Psoas muscle (tissue), 8 donors: ENCODE measurements around the gene PTN. TPM values are rescaled to one million over a fixed set of nuclear protein-coding genes. Genes with fewer than 3 reads are reported as not detected.
"Not testable (repeated sequence)": the region's sequence is repeated elsewhere in the genome, so short reads cannot be mapped to it uniquely, and the experiment has no call there.

Experiments used
- ATAC-seq, 4 donors: fragments of 200-7000 bp; cut with Tn5 transposase; one replicate each; pipeline ENCODE4 v1.9.1; 2020; ENCODE audit warnings: moderate library complexity in 3 of 4, mild to moderate bottlenecking in 2 of 4
- DNase-seq, 2 donors: peaks; one replicate each; pipeline ENCODE4 v3.0.0-alpha.2; 2020
- H3K27ac ChIP-seq: fragments of 200-600 bp; one replicate; pipeline ENCODE4 v1.8.0; 2022
- H3K27me3 ChIP-seq, 3 donors: fragments of 200-600 bp in 1 of 3; one replicate each; pipeline versions ENCODE4 v1.6.1 to v1.8.0; 2013 to 2022; ENCODE audit warnings: low read length in 2 of 3, mild to moderate bottlenecking in 2 of 3, moderate library complexity in 1 of 3; ENCODE audit not compliant: insufficient read depth in 3 of 3
- H3K36me3 ChIP-seq, 2 donors: fragments of 200-600 bp in 1 of 2; one replicate each; pipeline versions ENCODE4 v1.6.1 to v1.8.0; 2013 to 2022; ENCODE audit warnings: low read depth in 1 of 2, mild to moderate bottlenecking in 1 of 2, moderate library complexity in 1 of 2; ENCODE audit not compliant: insufficient read depth in 1 of 2
- H3K4me1 ChIP-seq: fragments of 200-600 bp; one replicate; pipeline ENCODE4 v1.8.0; 2022
- H3K4me3 ChIP-seq: fragments of 200-600 bp; one replicate; pipeline ENCODE4 v1.8.0; 2022; ENCODE audit warnings: mild to moderate bottlenecking
- H3K9me3 ChIP-seq: fragments of 200-600 bp; one replicate; pipeline ENCODE4 v1.8.0; 2022
- WGBS, 3 donors: extraction: QIAGEN DNeasy Blood & Tissue Kit; methylation state at CpG; one replicate each; pipeline versions ENCODE4 v1.1.6 to v1.1.7; 2013; 5-methylcytosine and 5-hydroxymethylcytosine counted together
- intact Hi-C, 2 donors: fragments of 100-400 bp; cut with DNase I; formaldehyde crosslinking; loops; one replicate each; pipeline versions ENCODE4 v1.11.0 to v1.14.2; 2022
- polyA plus RNA-seq, 3 donors: library from polyadenylated mRNA; stranded (reverse); fragments of 200-250 nt; gene quantifications; one replicate each; pipeline ENCODE4 v1.2.3, GENCODE V29; 2013
- total RNA-seq, 4 donors: library from RNA; stranded (reverse); fragmentation: NEBNext Ultra II Directional in 2 of 4; extraction: Animal tissue kit (Norgen Biotek cat#: 25700) in 2 of 4; gene quantifications; one replicate each; pipeline versions ENCODE4 v1.2.1 to v1.2.4, GENCODE V29; 2021 to 2023
- TF ChIP-seq, protein P1 (sequence below): fragments of 200-600 bp; IDR thresholded peaks from one replicate; pipeline ENCODE4 v1.8.0; 2022; ENCODE audit warnings: antibody characterized with exemption
- donor health status: healthy with polysubstance abuse.
- donor health status: DM: no; HTN: no; CAD: no; lungs with moderate emphysema.
- donor health status: Bipolar disorder and iron deficiency.
- donor health status: healthy.
- donor health status: DM: yes; HTN: yes; CAD: no.
- donor health status: DM: no; HTN: no; CAD: no.
- donor health status: DM: no; HTN: no; CAD: no.
- donor health status: DM: yes; HTN: yes; CAD: no.

PTN gene
- total and polyA plus RNA-seq, 7 donors: 0.13 to 4.2 (median 0.61) TPM

DNA sequence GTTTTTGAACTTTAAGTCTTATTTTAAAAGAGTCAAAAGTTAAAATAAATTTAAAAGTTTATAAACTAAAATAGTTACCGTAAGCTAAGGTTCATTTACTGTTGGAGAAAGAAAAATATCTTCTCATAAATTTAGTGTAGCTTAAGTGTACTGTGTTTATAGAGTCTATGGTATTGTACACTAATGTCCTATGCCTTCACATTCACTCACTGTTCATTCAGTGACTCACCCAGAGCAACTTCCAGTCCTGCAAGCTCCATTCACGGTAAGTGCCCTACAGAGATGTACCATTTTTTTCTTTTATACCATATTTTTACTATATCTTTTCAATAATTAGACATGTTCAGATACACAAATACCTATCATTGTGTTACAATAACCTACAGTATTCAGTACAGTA is 97.6 kb downstream of the PTN start:
- ATAC-seq: no peak
- 86 to 94% (median 88%) methylated on average over 2 of the region's 2 CpGs for WGBS, 3 donors
- Histone ChIP-seq H3K4me3 (no peak overlapping the region), H3K36me3 (no peaks in the 10 kb centered on the region), H3K27me3 (no peaks in the 10 kb centered on the region), H3K27ac (no peak overlapping the region), H3K9me3 (no peaks in the 10 kb centered on the region), H3K4me1 (no peaks in the 10 kb centered on the region)
- TF ChIP-seq, protein P1, sequence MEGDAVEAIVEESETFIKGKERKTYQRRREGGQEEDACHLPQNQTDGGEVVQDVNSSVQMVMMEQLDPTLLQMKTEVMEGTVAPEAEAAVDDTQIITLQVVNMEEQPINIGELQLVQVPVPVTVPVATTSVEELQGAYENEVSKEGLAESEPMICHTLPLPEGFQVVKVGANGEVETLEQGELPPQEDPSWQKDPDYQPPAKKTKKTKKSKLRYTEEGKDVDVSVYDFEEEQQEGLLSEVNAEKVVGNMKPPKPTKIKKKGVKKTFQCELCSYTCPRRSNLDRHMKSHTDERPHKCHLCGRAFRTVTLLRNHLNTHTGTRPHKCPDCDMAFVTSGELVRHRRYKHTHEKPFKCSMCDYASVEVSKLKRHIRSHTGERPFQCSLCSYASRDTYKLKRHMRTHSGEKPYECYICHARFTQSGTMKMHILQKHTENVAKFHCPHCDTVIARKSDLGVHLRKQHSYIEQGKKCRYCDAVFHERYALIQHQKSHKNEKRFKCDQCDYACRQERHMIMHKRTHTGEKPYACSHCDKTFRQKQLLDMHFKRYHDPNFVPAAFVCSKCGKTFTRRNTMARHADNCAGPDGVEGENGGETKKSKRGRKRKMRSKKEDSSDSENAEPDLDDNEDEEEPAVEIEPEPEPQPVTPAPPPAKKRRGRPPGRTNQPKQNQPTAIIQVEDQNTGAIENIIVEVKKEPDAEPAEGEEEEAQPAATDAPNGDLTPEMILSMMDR: no peak
- intact Hi-C loops: no loop called here
- no peak for DNase-seq

DNA sequence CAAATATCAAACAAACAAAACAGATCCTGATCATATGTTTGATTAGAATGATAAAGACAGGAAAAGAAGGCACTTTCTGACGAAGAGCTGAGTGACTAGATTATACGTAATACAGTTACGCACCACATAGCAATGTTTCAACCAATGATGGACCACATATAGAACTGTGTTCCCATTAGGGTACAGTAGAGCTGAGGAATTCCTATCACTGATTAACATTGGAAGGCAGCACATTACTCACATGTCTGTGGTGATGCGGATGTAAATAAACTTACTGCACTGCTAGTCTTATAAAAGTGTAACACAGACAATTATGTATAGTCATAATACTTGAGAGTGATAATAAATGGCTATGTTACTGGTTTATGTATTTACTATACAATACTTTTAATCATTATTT is 98.3 kb downstream of the PTN start:
- no peak for ATAC-seq
- 91 to 95% (median 93%) methylated on average over 4 of the region's 4 CpGs for WGBS, 3 donors
- no peaks in the 10 kb centered on the region for H3K4me1 ChIP-seq

DNA sequence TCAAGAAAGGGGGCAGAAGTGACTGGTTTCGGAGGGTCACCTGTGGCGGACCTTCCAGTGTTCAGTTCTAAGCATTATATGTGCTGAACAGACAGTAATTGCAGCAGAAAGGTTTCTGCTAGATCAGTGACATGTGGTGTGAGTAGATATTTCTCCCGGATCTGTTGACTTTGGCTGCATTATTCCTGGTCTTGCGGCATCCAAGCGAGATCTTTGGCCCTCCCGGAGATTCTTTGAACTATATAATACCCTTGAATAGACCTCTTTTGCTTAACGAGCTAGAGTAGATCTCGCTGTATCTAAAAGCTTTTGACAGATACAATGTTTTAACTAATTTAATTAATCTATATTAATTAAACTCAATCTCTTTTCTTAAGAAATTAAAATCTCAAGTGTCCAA is 99.8 kb downstream of the PTN start:
- Histone ChIP-seq H3K27me3 (no peaks in the 10 kb centered on the region), H3K9me3 (no peaks in the 10 kb centered on the region), H3K36me3 (no peaks in the 10 kb centered on the region), H3K4me1 (no peaks in the 10 kb centered on the region), H3K4me3 (no peak overlapping the region), H3K27ac (no peak overlapping the region)
- intact Hi-C loops: no loop called here
- DNase-seq (no peak), ATAC-seq (no peak)
- WGBS, 3 donors: 89 to 92% (median 91%) methylated on average over 8 of the region's 8 CpGs
- TF ChIP-seq, protein P1: no peak

More for the DNA sequence above, 98.3 kb downstream of the PTN start:
- Histone ChIP-seq H3K27ac (no peak overlapping the region), H3K4me3 (no peak overlapping the region), H3K36me3 (no peaks in the 10 kb centered on the region), H3K9me3 (no peaks in the 10 kb centered on the region), H3K27me3 (no peaks in the 10 kb centered on the region)
- intact Hi-C loops: no loop called here
- no peak for DNase-seq
- TF ChIP-seq, protein P1: no peak

DNA sequence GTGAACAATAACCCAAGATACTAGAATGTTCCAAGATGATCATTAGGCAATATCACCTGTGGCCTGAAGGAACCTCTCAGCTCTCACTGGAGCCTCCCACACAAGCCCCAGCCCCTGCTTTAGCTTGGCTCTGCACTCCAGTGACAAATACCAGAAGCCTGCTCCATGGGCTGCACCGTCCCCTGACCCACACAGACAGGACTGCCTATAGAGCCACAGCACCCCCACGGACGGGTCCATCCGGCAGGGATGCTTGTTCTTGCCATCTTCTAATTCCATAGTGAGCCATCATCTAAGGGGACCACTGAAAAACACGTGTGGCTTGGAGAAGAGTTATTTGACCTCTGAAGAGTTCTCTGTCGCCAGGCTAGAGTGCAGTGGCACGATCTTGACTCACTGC is 100.9 kb downstream of the PTN start:
- DNase-seq (no peak), ATAC-seq (no peak)
- Histone ChIP-seq H3K9me3 (no peaks in the 10 kb centered on the region), H3K27me3 (no peaks in the 10 kb centered on the region), H3K36me3 (no peaks in the 10 kb centered on the region), H3K27ac (no peak overlapping the region), H3K4me3 (no peak overlapping the region), H3K4me1 (no peaks in the 10 kb centered on the region)
- intact Hi-C loops: no loop called here
- TF ChIP-seq, protein P1: no peak
- WGBS, 3 donors: 81 to 90% (median 85%) methylated on average over 7 of the region's 7 CpGs

DNA sequence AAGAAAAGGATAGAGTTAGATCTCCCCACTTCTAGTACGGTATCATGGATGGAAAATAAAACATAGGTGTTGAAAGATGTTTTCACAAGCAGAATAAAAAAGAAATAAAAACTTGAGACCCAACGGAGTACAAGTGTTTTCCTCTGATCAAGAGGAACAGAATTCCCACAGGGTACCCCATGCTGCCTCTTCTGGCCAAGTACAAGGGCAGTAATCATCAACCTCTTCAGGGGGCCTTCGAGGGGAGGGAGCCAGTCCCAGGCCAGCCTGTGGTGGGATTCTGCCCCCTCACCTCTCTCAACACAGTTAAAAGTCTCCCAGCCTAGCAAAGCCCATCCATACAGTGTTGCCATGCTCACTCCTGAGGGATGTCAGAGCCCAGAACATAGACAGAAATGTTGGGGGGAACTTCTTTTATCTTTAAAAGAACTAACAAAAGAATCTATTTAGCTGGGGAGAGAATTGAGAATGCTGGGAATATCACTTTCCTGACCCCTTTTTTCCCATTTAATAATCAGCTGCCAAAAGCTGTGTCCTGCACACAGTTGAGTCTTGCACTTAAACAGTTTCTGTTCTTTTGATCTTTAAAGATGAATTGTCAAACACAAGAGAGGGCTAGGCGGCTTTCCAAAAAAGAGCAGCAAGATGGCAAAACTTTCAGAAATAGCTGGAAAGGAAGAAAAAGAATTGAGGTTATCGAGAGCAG is 101.7 kb downstream of the PTN start:
- intact Hi-C loops: no loop called here
- 61 to 73% (median 66%) methylated on average over 5 of the region's 5 CpGs for WGBS, 3 donors
- no peak overlapping the region for H3K27ac ChIP-seq
- no peaks in the 10 kb centered on the region for H3K27me3 ChIP-seq
- ATAC-seq (no peak), DNase-seq (no peak)
- H3K4me3 ChIP-seq: no peak overlapping the region
- H3K36me3 ChIP-seq: no peaks in the 10 kb centered on the region
- H3K4me1 ChIP-seq: no peaks in the 10 kb centered on the region
- H3K9me3 ChIP-seq: no peaks in the 10 kb centered on the region
- TF ChIP-seq, protein P1: no peak

DNA sequence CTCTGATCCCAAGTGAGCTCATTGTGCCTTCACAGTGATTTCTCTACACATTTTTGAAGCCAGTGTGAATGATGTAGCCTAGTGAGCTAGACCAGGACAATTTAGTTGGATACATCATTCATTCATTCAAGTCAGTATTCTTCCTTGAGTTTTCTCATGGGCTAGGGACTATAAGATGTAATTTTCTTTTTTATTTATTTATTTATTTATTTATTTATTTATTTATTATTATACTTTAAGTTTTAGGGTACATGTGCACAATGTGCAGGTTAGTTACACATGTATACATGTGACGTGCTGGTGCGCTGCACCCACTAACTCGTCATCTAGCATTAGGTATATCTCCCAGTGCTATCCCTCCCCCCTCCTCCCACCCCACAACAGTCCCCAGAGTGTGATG is 104.3 kb downstream of the PTN start:
- ATAC-seq, H3K27ac ChIP-seq, H3K4me1 ChIP-seq, H3K36me3 ChIP-seq, H3K4me3 ChIP-seq, DNase-seq, intact Hi-C loops, H3K27me3 ChIP-seq, H3K9me3 ChIP-seq: not testable (repeated sequence)
- 95 to 100% (median 95%) methylated on average over 2 to 3 of the region's 3 CpGs for WGBS, 3 donors
